K562 (cell line): Measurements from ENCODE around the gene ICE2. TPM values are rescaled to one million over a fixed set of nuclear protein-coding genes. Genes with fewer than 3 reads are reported as not detected.

Source experiments
- BRCA1 ChIP-seq, 2 experiments: fragments of 450-650 bp in 1 of 2; sonication (generic) in 1 of 2; formaldehyde crosslinking in 1 of 2; IDR thresholded peaks; 2 replicates each; pipeline versions ENCODE4 v1.5.0 to v1.6.1; 2017 to 2020; ENCODE audit warnings: mild to moderate bottlenecking in 1 of 2, missing genetic modification reagents in 1 of 2
- CREM ChIP-seq: IDR thresholded peaks from 2 replicates; pipeline ENCODE4 v1.6.1; 2014; ENCODE audit warnings: antibody characterized with exemption, low read depth
- NFXL1 ChIP-seq: fragments of 450-650 bp; formaldehyde crosslinking; IDR thresholded peaks from 2 replicates; pipeline ENCODE4 v1.4.0; 2021; ENCODE audit warnings: mild to moderate bottlenecking
- PHB ChIP-seq: fragments of 250-450 bp; sonication (Bioruptor Pico); IDR thresholded peaks from 2 replicates; pipeline ENCODE4 v1.5.0; 2021
- ZNF175 ChIP-seq: fragments of 200-800 bp; sonication (Bioruptor generic); IDR thresholded peaks from 2 replicates; pipeline ENCODE4 v1.6.1; 2016; ENCODE audit warnings: low read depth, mild to moderate bottlenecking, missing genetic modification characterization, missing compliant biosample characterization
- ZNF583 ChIP-seq: fragments of 250-450 bp; sonication (Bioruptor Pico); IDR thresholded peaks from 2 replicates; pipeline ENCODE4 v1.4.0; 2020
- polyA plus RNA-seq, 8 experiments: library from polyadenylated mRNA; depleted of rRNA in 4 of 8; stranded (reverse) in 5 of 8; unstranded in 3 of 8; fragments of >200 nt; fragmentation: Nextera tagmentation in 2 of 8; fragmentation: Illumina TruSeq in 1 of 8; extraction: Ambion mirVana in 2 of 8; extraction: Trizol in 1 of 8; gene quantifications; 2 replicates each; pipeline versions ENCODE4 v1.2.1 to v1.2.3, GENCODE V29; 2011 to 2014; ENCODE audit warnings: inconsistent platforms in 1 of 8, missing spikeins in 1 of 8
- total RNA-seq, 7 experiments: library from RNA; depleted of rRNA in 6 of 7; stranded (reverse); fragments of >200 nt in 6 of 7; fragmentation: Illumina TruSeq in 2 of 7; extraction: Trizol in 2 of 7; gene quantifications; 2 replicates each; pipeline versions ENCODE4 v1.2.1 to v1.2.3, GENCODE V29; 2011 to 2021; ENCODE audit warnings: low replicate concordance in 1 of 7
- TF ChIP-seq, protein P1 (sequence below): fragments of 250-450 bp; sonication (Bioruptor Pico); IDR thresholded peaks from 2 replicates; pipeline ENCODE4 v1.4.0; 2020; ENCODE audit warnings: mild to moderate bottlenecking, moderate library complexity, borderline replicate concordance
- TF ChIP-seq, protein P2 (sequence below), 2 experiments: fragments of 450-650 bp; IDR thresholded peaks; 2 replicates each; pipeline ENCODE4 v1.6.1; 2016; ENCODE audit warnings: mild to moderate bottlenecking in 2 of 2, borderline replicate concordance in 1 of 2, low read depth in 1 of 2, moderate library complexity in 1 of 2
- TF ChIP-seq, protein P3 (sequence below), 2 experiments: fragments of 450-650 bp; IDR thresholded peaks; 2 replicates each; pipeline ENCODE4 v1.6.1; 2016
- TF ChIP-seq, protein P4 (sequence below): fragments of 450-650 bp; IDR thresholded peaks from 2 replicates; pipeline ENCODE4 v1.6.1; 2016; ENCODE audit warnings: borderline replicate concordance

ICE2 gene
- total and polyA plus RNA-seq, 9 of the 15 experiments (the other 6 are each of a cell fraction or from before 2014, with no cell fraction given), result 21.8 to 87.9 (median 58.1) TPM

DNA sequence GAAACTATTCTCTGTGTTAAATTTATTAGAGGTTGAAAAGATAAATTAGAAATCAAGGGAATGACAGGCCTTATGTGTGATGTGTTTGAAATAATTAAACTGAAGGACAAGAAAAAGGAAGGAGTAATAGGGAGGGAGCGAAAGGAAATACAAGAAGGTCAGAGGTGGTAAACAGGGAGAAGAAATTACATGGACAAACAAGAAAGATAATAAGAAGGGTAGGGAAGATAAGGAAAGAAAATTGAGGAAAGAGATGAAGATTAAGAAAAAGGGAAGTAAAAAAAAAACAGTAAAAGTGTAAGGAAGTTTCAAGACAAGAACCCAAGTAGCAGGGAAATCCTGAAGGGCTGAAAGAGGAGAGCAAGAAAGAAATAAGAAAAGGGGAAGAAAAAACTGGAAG lies 54.9 kb downstream of the ICE2 start (continued):
- TF ChIP-seq NFXL1 (CRISPR knock-in tag) (no peak), PHB (CRISPR knock-in tag) (no peak), CREM (no peak), BRCA1 (IDR thresholded peaks at IDR 0.05) (no peak), BRCA1 (CRISPR knock-in tag; IDR thresholded peaks at IDR 0.05) (no peak), ZNF583 (CRISPR knock-in tag) (no peak), ZNF175 (CRISPR knock-in tag) (no peak)
- TF ChIP-seq, protein P1, sequence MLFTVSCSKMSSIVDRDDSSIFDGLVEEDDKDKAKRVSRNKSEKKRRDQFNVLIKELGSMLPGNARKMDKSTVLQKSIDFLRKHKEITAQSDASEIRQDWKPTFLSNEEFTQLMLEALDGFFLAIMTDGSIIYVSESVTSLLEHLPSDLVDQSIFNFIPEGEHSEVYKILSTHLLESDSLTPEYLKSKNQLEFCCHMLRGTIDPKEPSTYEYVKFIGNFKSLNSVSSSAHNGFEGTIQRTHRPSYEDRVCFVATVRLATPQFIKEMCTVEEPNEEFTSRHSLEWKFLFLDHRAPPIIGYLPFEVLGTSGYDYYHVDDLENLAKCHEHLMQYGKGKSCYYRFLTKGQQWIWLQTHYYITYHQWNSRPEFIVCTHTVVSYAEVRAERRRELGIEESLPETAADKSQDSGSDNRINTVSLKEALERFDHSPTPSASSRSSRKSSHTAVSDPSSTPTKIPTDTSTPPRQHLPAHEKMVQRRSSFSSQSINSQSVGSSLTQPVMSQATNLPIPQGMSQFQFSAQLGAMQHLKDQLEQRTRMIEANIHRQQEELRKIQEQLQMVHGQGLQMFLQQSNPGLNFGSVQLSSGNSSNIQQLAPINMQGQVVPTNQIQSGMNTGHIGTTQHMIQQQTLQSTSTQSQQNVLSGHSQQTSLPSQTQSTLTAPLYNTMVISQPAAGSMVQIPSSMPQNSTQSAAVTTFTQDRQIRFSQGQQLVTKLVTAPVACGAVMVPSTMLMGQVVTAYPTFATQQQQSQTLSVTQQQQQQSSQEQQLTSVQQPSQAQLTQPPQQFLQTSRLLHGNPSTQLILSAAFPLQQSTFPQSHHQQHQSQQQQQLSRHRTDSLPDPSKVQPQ, result no peak
- TF ChIP-seq, protein P2, sequence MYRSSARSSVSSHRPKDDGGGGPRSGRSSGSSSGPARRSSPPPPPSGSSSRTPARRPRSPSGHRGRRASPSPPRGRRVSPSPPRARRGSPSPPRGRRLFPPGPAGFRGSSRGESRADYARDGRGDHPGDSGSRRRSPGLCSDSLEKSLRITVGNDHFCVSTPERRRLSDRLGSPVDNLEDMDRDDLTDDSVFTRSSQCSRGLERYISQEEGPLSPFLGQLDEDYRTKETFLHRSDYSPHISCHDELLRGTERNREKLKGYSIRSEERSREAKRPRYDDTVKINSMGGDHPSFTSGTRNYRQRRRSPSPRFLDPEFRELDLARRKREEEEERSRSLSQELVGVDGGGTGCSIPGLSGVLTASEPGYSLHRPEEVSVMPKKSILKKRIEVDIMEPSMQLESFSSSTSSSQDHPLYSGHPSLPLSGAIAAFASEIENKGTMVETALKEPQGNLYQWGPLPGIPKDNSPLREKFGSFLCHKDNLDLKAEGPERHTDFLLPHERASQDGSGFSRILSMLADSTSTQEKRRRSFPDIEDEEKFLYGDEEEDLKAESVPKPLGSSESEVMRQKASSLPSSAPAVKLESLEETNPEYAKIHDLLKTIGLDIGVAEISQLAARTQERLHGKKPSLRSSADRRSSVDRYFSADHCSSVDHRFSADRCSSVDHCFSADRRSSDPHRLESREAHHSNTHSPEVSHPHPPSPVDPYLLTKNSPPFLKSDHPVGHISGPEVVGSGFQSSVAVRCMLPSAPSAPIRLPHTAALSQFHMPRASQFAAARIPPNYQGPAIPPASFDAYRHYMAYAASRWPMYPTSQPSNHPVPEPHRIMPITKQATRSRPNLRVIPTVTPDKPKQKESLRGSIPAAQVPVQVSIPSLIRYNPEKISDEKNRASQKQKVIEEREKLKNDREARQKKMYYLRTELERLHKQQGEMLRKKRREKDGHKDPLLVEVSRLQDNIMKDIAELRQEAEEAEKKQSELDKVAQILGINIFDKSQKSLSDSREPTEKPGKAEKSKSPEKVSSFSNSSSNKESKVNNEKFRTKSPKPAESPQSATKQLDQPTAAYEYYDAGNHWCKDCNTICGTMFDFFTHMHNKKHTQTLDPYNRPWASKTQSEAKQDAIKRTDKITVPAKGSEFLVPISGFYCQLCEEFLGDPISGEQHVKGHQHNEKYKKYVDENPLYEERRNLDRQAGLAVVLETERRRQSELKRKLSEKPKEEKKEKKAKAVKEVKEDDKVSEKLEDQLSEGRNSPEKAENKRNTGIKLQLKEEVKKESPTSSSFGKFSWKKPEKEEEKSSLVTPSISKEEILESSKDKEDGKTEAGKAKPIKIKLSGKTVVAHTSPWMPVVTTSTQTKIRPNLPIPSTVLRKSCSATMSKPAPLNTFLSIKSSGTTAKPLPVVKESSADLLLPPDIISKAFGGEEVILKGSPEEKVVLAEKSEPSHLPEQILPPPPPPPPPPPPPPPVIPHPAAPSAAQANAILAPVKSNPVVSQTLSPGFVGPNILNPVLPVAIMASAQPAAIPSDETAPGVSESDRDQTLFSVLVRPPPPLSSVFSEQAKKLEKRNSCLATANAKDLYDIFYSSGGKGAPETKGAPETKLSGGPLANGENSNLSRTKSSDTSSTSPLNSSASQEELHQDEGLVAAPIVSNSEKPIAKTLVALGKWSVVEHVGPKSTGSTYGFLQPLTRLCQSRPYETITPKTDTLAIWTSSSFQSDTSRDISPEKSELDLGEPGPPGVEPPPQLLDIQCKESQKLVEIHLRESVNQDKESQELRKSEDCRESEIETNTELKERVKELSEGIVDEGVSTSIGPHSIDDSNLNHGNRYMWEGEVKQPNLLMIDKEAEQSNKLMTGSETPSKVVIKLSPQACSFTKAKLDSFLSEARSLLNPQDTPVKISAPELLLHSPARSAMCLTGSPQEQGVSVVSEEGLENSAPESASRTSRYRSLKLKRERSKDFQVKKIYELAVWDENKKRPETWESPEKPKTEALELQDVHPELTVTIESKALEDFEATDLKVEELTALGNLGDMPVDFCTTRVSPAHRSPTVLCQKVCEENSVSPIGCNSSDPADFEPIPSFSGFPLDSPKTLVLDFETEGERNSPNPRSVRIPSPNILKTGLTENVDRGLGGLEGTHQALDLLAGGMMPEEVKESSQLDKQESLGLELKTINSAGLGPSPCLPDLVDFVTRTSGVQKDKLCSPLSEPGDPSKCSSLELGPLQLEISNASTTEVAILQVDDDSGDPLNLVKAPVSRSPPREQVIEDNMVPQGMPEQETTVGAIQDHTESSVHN (IDR thresholded peaks at IDR 0.05; ENCODE audit: borderline replicate concordance in 1 of 2, low read depth in 1 of 2), result 0 out of 4 replicates have a peak, but pooled peaks of 1 of the 2 experiments have one; percentile 37
- TF ChIP-seq, protein P3, sequence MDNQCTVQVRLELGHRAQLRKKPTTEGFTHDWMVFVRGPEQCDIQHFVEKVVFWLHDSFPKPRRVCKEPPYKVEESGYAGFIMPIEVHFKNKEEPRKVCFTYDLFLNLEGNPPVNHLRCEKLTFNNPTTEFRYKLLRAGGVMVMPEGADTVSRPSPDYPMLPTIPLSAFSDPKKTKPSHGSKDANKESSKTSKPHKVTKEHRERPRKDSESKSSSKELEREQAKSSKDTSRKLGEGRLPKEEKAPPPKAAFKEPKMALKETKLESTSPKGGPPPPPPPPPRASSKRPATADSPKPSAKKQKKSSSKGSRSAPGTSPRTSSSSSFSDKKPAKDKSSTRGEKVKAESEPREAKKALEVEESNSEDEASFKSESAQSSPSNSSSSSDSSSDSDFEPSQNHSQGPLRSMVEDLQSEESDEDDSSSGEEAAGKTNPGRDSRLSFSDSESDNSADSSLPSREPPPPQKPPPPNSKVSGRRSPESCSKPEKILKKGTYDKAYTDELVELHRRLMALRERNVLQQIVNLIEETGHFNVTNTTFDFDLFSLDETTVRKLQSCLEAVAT (IDR thresholded peaks at IDR 0.05), result 0 out of 4 replicates have a peak, but pooled peaks of 1 of the 2 experiments have one; percentile 17
- TF ChIP-seq, protein P4, sequence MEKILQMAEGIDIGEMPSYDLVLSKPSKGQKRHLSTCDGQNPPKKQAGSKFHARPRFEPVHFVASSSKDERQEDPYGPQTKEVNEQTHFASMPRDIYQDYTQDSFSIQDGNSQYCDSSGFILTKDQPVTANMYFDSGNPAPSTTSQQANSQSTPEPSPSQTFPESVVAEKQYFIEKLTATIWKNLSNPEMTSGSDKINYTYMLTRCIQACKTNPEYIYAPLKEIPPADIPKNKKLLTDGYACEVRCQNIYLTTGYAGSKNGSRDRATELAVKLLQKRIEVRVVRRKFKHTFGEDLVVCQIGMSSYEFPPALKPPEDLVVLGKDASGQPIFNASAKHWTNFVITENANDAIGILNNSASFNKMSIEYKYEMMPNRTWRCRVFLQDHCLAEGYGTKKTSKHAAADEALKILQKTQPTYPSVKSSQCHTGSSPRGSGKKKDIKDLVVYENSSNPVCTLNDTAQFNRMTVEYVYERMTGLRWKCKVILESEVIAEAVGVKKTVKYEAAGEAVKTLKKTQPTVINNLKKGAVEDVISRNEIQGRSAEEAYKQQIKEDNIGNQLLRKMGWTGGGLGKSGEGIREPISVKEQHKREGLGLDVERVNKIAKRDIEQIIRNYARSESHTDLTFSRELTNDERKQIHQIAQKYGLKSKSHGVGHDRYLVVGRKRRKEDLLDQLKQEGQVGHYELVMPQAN, result no peak
